Stomach (tissue), 9 donors: ENCODE results near the gene MAP2K4. TPM values are rescaled to one million over a fixed set of nuclear protein-coding genes. Genes with fewer than 3 reads are reported as not detected.
"Not testable (repeated sequence)": the region's sequence is repeated elsewhere in the genome, so short reads cannot be mapped to it uniquely, and the experiment has no call there.

Experiments
- DNase-seq, 2 donors: peaks; one replicate each; pipeline versions ENCODE4 v3.0.0 to v3.0.0-alpha.2; 2013 to 2019
- H3K27ac ChIP-seq, 5 donors: fragments of 200-600 bp in 4 of 5; sonication (generic) in 4 of 5; one replicate each; pipeline ENCODE4 v1.5.1; 2013 to 2019; ENCODE audit warnings: mild to moderate bottlenecking in 1 of 5, moderate library complexity in 1 of 5
- H3K27me3 ChIP-seq, 3 donors: fragments of 200-600 bp; sonication (generic); one replicate each; pipeline ENCODE4 v1.5.1; 2017 to 2019; ENCODE audit warnings: mixed run types in 1 of 3
- H3K36me3 ChIP-seq, 4 donors: fragments of 200-600 bp; sonication (generic); 1 replicate in 3 of 4; 2 replicates in 1 of 4; pipeline ENCODE4 v1.5.1; 2016 to 2019
- H3K4me1 ChIP-seq, 4 donors: fragments of 200-600 bp; sonication (generic); one replicate each; pipeline ENCODE4 v1.5.1; 2016 to 2019
- H3K4me3 ChIP-seq, 4 donors: fragments of 200-600 bp; sonication (generic) in 3 of 4; one replicate each; pipeline ENCODE4 v1.5.1; 2016 to 2019; ENCODE audit warnings: mild to moderate bottlenecking in 1 of 4
- H3K9me3 ChIP-seq, 4 donors: fragments of 200-600 bp; sonication (generic); one replicate each; pipeline ENCODE4 v1.5.1; 2016 to 2019
- EP300 ChIP-seq: sonication (generic); formaldehyde crosslinking; IDR thresholded peaks from one replicate; pipeline ENCODE4 v1.6.1; 2017; ENCODE audit warnings: antibody characterized with exemption
- POLR2A ChIP-seq, 4 donors: fragments of 450-650 bp; IDR thresholded peaks; one replicate each; pipeline ENCODE4 v1.6.1; 2016; ENCODE audit warnings: antibody characterized with exemption in 4 of 4, control low read depth in 2 of 4, mild to moderate bottlenecking in 1 of 4, moderate library complexity in 1 of 4
- POLR2AphosphoS5 ChIP-seq, 3 donors: sonication (generic); formaldehyde crosslinking; IDR thresholded peaks; one replicate each; pipeline ENCODE4 v1.6.1; 2016; ENCODE audit warnings: antibody characterized with exemption in 3 of 3
- WGBS, 5 donors: extraction: QIAGEN DNeasy Blood & Tissue Kit in 3 of 5; methylation state at CpG; one replicate each; pipeline versions ENCODE4 v1.1.5 to v1.1.7; 2013 to 2018; 5-methylcytosine and 5-hydroxymethylcytosine counted together
- intact Hi-C: fragments of 100-400 bp; cut with DNase I; formaldehyde crosslinking; loops from one replicate; pipeline ENCODE4 v1.15.1; 2023; ENCODE audit warnings: low total_unique reads
- polyA plus RNA-seq, 3 donors: library from polyadenylated mRNA; stranded (reverse); fragments of 200-250 nt; gene quantifications; one replicate each; pipeline ENCODE4 v1.2.3, GENCODE V29; 2013
- total RNA-seq, 5 donors: library from RNA; depleted of rRNA; stranded (reverse); fragments of >200 nt; gene quantifications; one replicate each; pipeline versions ENCODE4 v1.1.0 to v1.2.3, GENCODE V29; 2014 to 2016
- TF ChIP-seq, protein P1 (sequence below), 7 experiments: fragments of 450-650 bp in 4 of 7; fragments of 200-600 bp in 3 of 7; sonication (generic) in 3 of 7; IDR thresholded peaks; one replicate each; pipeline ENCODE4 v1.5.1; 2016 to 2019; ENCODE audit warnings: antibody characterized with exemption in 7 of 7, control low read depth in 2 of 7, mild to moderate bottlenecking in 1 of 7
- donor health status: healthy with polysubstance abuse.
- donor health status: Bipolar disorder and iron deficiency.
- donor health status: healthy.

MAP2K4 gene
- total and polyA plus RNA-seq, 8 donors: 1.4 to 174 (median 21.9) TPM

GRCh38 chr17:12140685-12141084 is 120.0 kb downstream of the MAP2K4 start:
- Histone ChIP-seq H3K36me3 (peaks cover 31 to 77% (median 59%) of the 10 kb centered on the region in 4 donors), H3K9me3 (peaks cover 0 to 11% (median 2%) of the 10 kb centered on the region in 4 donors), H3K27ac (no peak overlapping the region), H3K27me3 (no peaks in the 10 kb centered on the region), H3K4me3 (no peak overlapping the region), H3K4me1 (no peaks in the 10 kb centered on the region)
- 98% methylated on average over 5 of the region's 5 CpGs for WGBS, 5 donors
- intact Hi-C loops: no loop called here
- no peak for DNase-seq
- no peak for TF ChIP-seq EP300
- TF ChIP-seq POLR2A (IDR thresholded peaks at IDR 0.05): no peak
- TF ChIP-seq POLR2AphosphoS5 (IDR thresholded peaks at IDR 0.05): no peak
- TF ChIP-seq, protein P1, sequence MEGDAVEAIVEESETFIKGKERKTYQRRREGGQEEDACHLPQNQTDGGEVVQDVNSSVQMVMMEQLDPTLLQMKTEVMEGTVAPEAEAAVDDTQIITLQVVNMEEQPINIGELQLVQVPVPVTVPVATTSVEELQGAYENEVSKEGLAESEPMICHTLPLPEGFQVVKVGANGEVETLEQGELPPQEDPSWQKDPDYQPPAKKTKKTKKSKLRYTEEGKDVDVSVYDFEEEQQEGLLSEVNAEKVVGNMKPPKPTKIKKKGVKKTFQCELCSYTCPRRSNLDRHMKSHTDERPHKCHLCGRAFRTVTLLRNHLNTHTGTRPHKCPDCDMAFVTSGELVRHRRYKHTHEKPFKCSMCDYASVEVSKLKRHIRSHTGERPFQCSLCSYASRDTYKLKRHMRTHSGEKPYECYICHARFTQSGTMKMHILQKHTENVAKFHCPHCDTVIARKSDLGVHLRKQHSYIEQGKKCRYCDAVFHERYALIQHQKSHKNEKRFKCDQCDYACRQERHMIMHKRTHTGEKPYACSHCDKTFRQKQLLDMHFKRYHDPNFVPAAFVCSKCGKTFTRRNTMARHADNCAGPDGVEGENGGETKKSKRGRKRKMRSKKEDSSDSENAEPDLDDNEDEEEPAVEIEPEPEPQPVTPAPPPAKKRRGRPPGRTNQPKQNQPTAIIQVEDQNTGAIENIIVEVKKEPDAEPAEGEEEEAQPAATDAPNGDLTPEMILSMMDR (IDR thresholded peaks at IDR 0.05): no peak

DNA sequence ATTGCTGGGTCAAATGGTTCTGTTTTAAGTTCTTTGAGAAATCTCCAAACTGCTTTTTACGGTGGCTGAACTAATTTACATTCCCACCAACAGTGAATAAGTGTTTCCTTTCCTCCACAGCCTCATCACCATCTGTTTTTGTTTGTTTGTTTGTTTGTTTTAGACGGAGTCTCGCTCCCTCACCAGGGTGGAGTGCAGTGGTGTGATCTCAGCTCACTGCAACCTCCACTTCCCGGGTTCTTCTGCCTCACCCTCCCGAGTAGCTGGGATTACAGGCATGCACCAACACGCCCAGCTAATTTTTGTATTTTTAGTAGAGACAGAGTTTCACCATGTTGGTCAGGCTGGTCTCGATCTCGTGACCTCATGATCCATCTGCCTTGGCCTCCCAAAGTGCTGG is 141.5 kb downstream of the MAP2K4 start:
- intact Hi-C loops, H3K4me3 ChIP-seq, H3K4me1 ChIP-seq, H3K36me3 ChIP-seq, DNase-seq, H3K27me3 ChIP-seq, H3K27ac ChIP-seq: not testable (repeated sequence)
- peaks cover 0 to 12% (median 8%) of the 10 kb centered on the region in 4 donors for H3K9me3 ChIP-seq
- 61 to 70% (median 62%) methylated on average over 8 of the region's 8 CpGs for WGBS, 5 donors

- intact Hi-C loops: no loop called here
- H3K9me3 ChIP-seq: peaks cover 0 to 12% (median 8%) of the 10 kb centered on the region in 4 donors
- H3K36me3 ChIP-seq: no peaks in the 10 kb centered on the region
- H3K27me3 ChIP-seq: no peaks in the 10 kb centered on the region
- H3K4me1 ChIP-seq: no peaks in the 10 kb centered on the region
- no peak overlapping the region for H3K4me3 ChIP-seq
- no peak overlapping the region for H3K27ac ChIP-seq
- DNase-seq: no peak
- no peak for TF ChIP-seq EP300
- TF ChIP-seq, protein P1 (IDR thresholded peaks at IDR 0.05): no peak
- 86 to 94% (median 91%) methylated on average over 4 of the region's 4 CpGs for WGBS, 5 donors
These were observed 143.4 kb downstream of the MAP2K4 start for GRCh38 chr17:12164085-12164484.

DNA sequence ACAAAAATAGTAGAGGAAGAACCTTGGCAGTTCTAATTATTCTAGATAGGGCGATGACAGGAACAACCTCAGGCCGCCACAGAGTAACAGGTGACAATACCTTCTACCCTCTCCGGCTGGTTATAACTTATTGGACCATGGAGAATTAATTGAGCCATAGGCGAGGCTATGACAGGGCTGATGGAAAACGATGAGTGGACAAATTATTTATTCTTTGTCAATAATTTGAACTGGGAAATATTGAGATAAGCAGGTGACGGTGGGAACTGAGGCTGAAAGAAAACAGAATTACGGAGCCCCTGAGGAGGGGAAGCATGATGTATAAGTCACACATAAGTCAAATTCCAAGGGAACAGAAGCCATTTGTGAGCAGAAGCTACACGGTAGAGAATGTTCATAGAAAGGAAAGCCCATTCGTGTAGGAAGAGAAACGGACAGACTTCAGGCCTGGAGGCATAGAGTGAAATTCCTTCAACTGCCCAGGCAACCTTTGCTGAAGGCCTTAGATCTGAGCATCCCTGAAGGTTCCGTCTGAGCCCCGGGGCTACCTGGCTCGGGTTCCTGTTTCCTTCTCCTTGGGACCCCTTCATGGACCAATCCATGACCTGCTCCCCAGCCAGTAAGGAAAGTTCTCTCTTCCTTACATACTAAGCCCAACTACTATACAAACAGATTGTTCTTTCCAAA is 158.1 kb downstream of the MAP2K4 start:
- Histone ChIP-seq H3K36me3 (no peaks in the 10 kb centered on the region), H3K27me3 (no peaks in the 10 kb centered on the region), H3K9me3 (no peaks in the 10 kb centered on the region), H3K27ac (no peak overlapping the region), H3K4me3 (no peak overlapping the region), H3K4me1 (peaks cover 0 to 13% (median 2%) of the 10 kb centered on the region in 4 donors)
- intact Hi-C loops: loop anchor here (10.0 kb wide), 1 partner anchor 76 kb away; no protein-coding TSS in a partner anchor
- WGBS, 5 donors: 83 to 86% (median 85%) methylated on average over 13 of the region's 13 CpGs
- DNase-seq: no peak
- no peak for TF ChIP-seq POLR2A (IDR thresholded peaks at IDR 0.05)

DNA sequence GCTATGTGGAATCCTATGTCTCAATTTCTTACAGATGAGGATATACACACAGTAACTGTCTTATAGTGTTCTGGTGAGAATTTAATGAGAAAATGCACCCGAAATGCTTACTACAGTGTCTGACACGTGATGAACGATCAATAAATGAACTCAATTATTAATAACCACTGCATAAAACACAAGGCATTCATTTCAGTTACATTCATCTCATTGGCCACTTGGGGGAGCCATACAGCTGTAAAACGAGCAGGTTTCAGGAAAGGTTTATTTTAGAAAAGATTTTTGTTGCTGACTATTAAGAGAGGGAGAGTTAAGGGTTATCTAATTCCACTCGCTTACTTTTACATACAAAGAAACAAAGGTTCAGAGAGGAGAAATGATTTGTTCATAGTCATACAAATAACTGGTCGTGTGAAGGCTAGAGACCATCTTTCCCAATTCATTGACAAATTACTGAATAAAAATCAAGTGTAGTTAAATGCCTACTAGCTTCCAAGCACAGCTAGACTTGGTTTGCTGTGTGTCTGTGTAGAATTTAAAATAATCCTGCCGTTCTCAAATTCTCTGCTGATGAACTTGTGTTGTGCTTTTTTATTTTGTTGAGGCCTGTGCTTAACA is 160.1 kb downstream of the MAP2K4 start:
- Histone ChIP-seq H3K4me3 (no peak overlapping the region), H3K4me1 (peaks cover 0 to 13% (median 2%) of the 10 kb centered on the region in 4 donors), H3K27me3 (no peaks in the 10 kb centered on the region), H3K9me3 (no peaks in the 10 kb centered on the region), H3K36me3 (no peaks in the 10 kb centered on the region), H3K27ac (peak overlapping the region in 1 of 5 donors; percentile 16)
- intact Hi-C loops: loop anchor here (10.0 kb wide), 1 partner anchor 844 kb away; no protein-coding TSS in a partner anchor
- peak in 1 of 2 donors; percentile 86 for DNase-seq
- TF ChIP-seq, protein P1 (IDR thresholded peaks at IDR 0.05): peak in 5 of 7 experiments; percentile 48 to 80 (median 58)
- no peak for TF ChIP-seq POLR2AphosphoS5 (IDR thresholded peaks at IDR 0.05)
- no peak for TF ChIP-seq POLR2A (IDR thresholded peaks at IDR 0.05)
- TF ChIP-seq EP300: no peak
- WGBS, 5 donors: 4 to 10% (median 8%) methylated on average over 7 of the region's 7 CpGs
